CD14-positive monocyte (primary cell): ENCODE data around the gene TOR1B. TPM values are rescaled to one million over a fixed set of nuclear protein-coding genes. Genes with fewer than 3 reads are reported as not detected.
"Not testable (repeated sequence)": the region's sequence is repeated elsewhere in the genome, so short reads cannot be mapped to it uniquely, and the experiment has no call there.

Experiments used
- DNase-seq, 3 donors: peaks; one replicate each; pipeline ENCODE4 v3.0.0-alpha.2; 2011 to 2022
- H2AFZ ChIP-seq: 2 replicates; pipeline ENCODE4 v1.6.0; 2012; ENCODE audit warnings: mild to moderate bottlenecking, low read depth, low read length, inconsistent platforms; ENCODE audit not compliant: insufficient read depth, poor library complexity, severe bottlenecking
- H3K27ac ChIP-seq, 2 donors: 1 replicate in 1 of 2; 2 replicates in 1 of 2; pipeline ENCODE4 v1.5.1; 2012 to 2013; ENCODE audit warnings: low read length in 2 of 2, control low read depth in 1 of 2, inconsistent platforms in 1 of 2, low read depth in 1 of 2, mild to moderate bottlenecking in 1 of 2
- H3K27me3 ChIP-seq, 2 donors: one replicate each; pipeline versions ENCODE4 v1.6.0 to v1.6.1; 2011 to 2013; ENCODE audit warnings: low read length in 2 of 2; ENCODE audit not compliant: control insufficient read depth in 2 of 2, insufficient read depth in 2 of 2
- H3K36me3 ChIP-seq, 2 donors: replicated peaks in 1 of 2; 1 replicate in 1 of 2; 2 replicates in 1 of 2; pipeline versions ENCODE4 v1.5.1 to v1.6.1; 2012 to 2013; ENCODE audit warnings: low read length in 2 of 2, control low read depth in 1 of 2, inconsistent platforms in 1 of 2, mild to moderate bottlenecking in 1 of 2; ENCODE audit not compliant: insufficient read depth in 2 of 2, control insufficient read depth in 1 of 2
- H3K4me1 ChIP-seq, 2 donors: 1 replicate in 1 of 2; 2 replicates in 1 of 2; pipeline versions ENCODE4 v1.5.1 to v1.6.1; 2012 to 2013; ENCODE audit warnings: low read length in 2 of 2, control low read depth in 1 of 2, inconsistent platforms in 1 of 2, mild to moderate bottlenecking in 1 of 2, moderate library complexity in 1 of 2; ENCODE audit not compliant: insufficient read depth in 2 of 2, control insufficient read depth in 1 of 2
- H3K4me2 ChIP-seq: replicated peaks from 2 replicates; pipeline ENCODE3; 2012; ENCODE audit warnings: low read length, moderate library complexity, mild to moderate bottlenecking; ENCODE audit not compliant: poor library complexity, severe bottlenecking; ENCODE audit errors: extremely low read depth
- H3K4me3 ChIP-seq, 3 experiments: fragments of 200-600 bp in 1 of 3; sonication (generic) in 1 of 3; replicated peaks in 1 of 3; 1 replicate in 2 of 3; 2 replicates in 1 of 3; pipeline ENCODE4 v1.5.1; 2011 to 2013; ENCODE audit warnings: low read length in 3 of 3, mild to moderate bottlenecking in 3 of 3, control low read depth in 2 of 3, low read depth in 2 of 3, inconsistent platforms in 1 of 3, moderate library complexity in 1 of 3
- H3K79me2 ChIP-seq: 2 replicates; pipeline ENCODE4 v1.6.0; 2012; ENCODE audit warnings: mild to moderate bottlenecking, control low read depth, inconsistent platforms, low read length, moderate library complexity; ENCODE audit not compliant: insufficient read depth
- H3K9ac ChIP-seq: 2 replicates; pipeline ENCODE4 v1.6.0; 2017; ENCODE audit warnings: low read length, mild to moderate bottlenecking; ENCODE audit not compliant: insufficient read depth, poor library complexity, severe bottlenecking
- H3K9me3 ChIP-seq, 2 donors: replicated peaks in 1 of 2; 1 replicate in 1 of 2; 2 replicates in 1 of 2; pipeline versions ENCODE4 v1.5.1 to v1.6.1; 2012 to 2013; ENCODE audit warnings: low read length in 2 of 2, control low read depth in 1 of 2; ENCODE audit not compliant: control insufficient read depth in 1 of 2, insufficient read depth in 1 of 2
- H4K20me1 ChIP-seq: 2 replicates; pipeline ENCODE4 v1.6.0; 2012; ENCODE audit warnings: mild to moderate bottlenecking, low read length, control low read depth, moderate library complexity; ENCODE audit not compliant: insufficient read depth
- H3K27ac Mint-ChIP-seq, 7 donors: one replicate each; pipeline ENCODE4 v1.8.0; 2020; ENCODE audit warnings: mild to moderate bottlenecking in 7 of 7, mixed read lengths in 7 of 7, moderate library complexity in 6 of 7, inconsistent platforms in 2 of 7
- H3K27me3 Mint-ChIP-seq, 3 donors: one replicate each; pipeline ENCODE4 v1.8.0; 2021 to 2022; ENCODE audit warnings: low read depth in 3 of 3, mild to moderate bottlenecking in 3 of 3, mixed read lengths in 3 of 3, moderate library complexity in 3 of 3, inconsistent platforms in 1 of 3
- H3K36me3 Mint-ChIP-seq, 2 donors: one replicate each; pipeline ENCODE4 v1.8.0; 2020; ENCODE audit warnings: mixed read lengths in 2 of 2, inconsistent platforms in 1 of 2, mild to moderate bottlenecking in 1 of 2
- H3K4me1 Mint-ChIP-seq: one replicate; pipeline ENCODE4 v1.8.0; 2020; ENCODE audit warnings: mild to moderate bottlenecking, mixed read lengths
- H3K4me3 Mint-ChIP-seq, 2 donors: one replicate each; pipeline ENCODE4 v1.8.0; 2020; ENCODE audit warnings: mild to moderate bottlenecking in 2 of 2, mixed read lengths in 2 of 2, moderate library complexity in 1 of 2
- H3K9me3 Mint-ChIP-seq, 7 donors: one replicate each; pipeline ENCODE4 v1.8.0; 2020 to 2022; ENCODE audit warnings: mixed read lengths in 7 of 7, mild to moderate bottlenecking in 6 of 7, moderate library complexity in 6 of 7, inconsistent platforms in 2 of 7
- CTCF ChIP-seq: fragments of 200-600 bp; IDR thresholded peaks from one replicate; pipeline ENCODE4 v1.8.0; 2022; ENCODE audit warnings: antibody characterized with exemption, mild to moderate bottlenecking
- WGBS: methylation state at CpG from one replicate; pipeline ENCODE4 v1.1.5; 2013; ENCODE audit warnings: missing lambda C conversion rate; ENCODE audit not compliant: insufficient coverage; 5-methylcytosine and 5-hydroxymethylcytosine counted together
- intact Hi-C, 2 donors: fragments of 100-400 bp; cut with micrococcal nuclease; formaldehyde crosslinking; loops; one replicate each; pipeline versions ENCODE4 v1.15.0 to v1.15.1; 2023
- polyA plus RNA-seq, 3 donors: library from polyadenylated mRNA; depleted of rRNA in 1 of 3; unstranded in 2 of 3; stranded (reverse) in 1 of 3; fragments of 300-500 nt in 2 of 3; fragments of >200 nt in 1 of 3; fragmentation: Illumina TruSeq in 2 of 3; gene quantifications; 1 replicate in 2 of 3; 2 replicates in 1 of 3; pipeline ENCODE4 v1.2.3, GENCODE V29; 2012 to 2021

The TOR1B gene
- polyA plus RNA-seq, 3 donors: 15.8 to 22.5 (median 18.0) TPM

- Histone ChIP-seq H4K20me1 (no peaks in the 10 kb centered on the region), H3K27ac (no peak overlapping the region), H3K36me3 (no peaks in the 10 kb centered on the region), H3K27me3 (no peaks in the 10 kb centered on the region), H3K4me2 (no peak overlapping the region), H3K9me3 (no peaks in the 10 kb centered on the region), H3K4me1 (peaks cover 0 to 4% of the 10 kb centered on the region in 2 donors), H3K9ac (no peak overlapping the region), H3K4me3 (no peak overlapping the region), H2AFZ (no peak overlapping the region), H3K79me2 (no peaks in the 10 kb centered on the region)
- no peak for TF ChIP-seq CTCF
- Mint-ChIP-seq H3K36me3 (no peaks in the 10 kb centered on the region), H3K4me1 (peaks cover 3% of the 10 kb centered on the region), H3K27me3 (peaks cover 14 to 21% (median 18%) of the 10 kb centered on the region in 3 donors), H3K9me3 (no peaks in the 10 kb centered on the region), H3K27ac (no peak overlapping the region), H3K4me3 (no peak overlapping the region)
- WGBS: 96% methylated on average over 8 of the region's 8 CpGs
- intact Hi-C loops: loop anchor here (5.0 kb wide), 1 partner anchor 152 kb away; the partner anchor contains the start of gene ASB6 (in 2 of the 2)
- no peak for DNase-seq
These were observed 8.4 kb upstream of the TOR1B start for GRCh38 chr9:129794549-129794948.

DNA sequence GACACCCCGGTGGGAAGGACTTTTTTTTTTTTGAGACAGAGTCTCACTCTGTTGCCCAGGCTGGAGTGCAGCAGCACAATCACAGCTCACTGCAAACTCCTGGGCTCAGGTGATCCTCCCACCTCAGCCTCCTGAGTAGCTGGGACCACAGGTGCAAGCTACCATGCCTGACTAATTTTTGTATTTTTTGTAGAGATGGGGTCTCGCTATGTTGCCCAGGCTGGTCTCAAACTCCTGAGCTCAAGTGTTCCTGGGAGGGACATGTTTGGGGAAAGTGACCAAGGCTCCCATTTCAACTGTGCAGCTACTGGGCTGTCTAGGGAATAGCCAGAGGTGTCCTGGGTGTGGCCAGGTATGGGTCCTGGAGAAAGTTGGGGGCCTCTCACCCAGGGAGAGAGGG, 7.0 kb upstream of the TOR1B start:
- H3K27ac Mint-ChIP-seq, H3K4me3 ChIP-seq, DNase-seq, H3K4me1 Mint-ChIP-seq, H3K4me1 ChIP-seq, H3K36me3 ChIP-seq, H4K20me1 ChIP-seq, H3K4me3 Mint-ChIP-seq, H3K9me3 ChIP-seq, H3K27me3 ChIP-seq, H3K4me2 ChIP-seq, H3K9me3 Mint-ChIP-seq, H3K9ac ChIP-seq, H2AFZ ChIP-seq, H3K27ac ChIP-seq, H3K79me2 ChIP-seq, H3K36me3 Mint-ChIP-seq, intact Hi-C loops: not testable (repeated sequence)
- H3K27me3 Mint-ChIP-seq: peaks cover 14 to 18% (median 17%) of the 10 kb centered on the region in 3 donors
- WGBS: 92% methylated on average over 2 of the region's 2 CpGs
